Measurements from ENCODE around the gene CDH22.
A peak's percentile ranks its signal among the peaks of the same experiment; 100 is the strongest.

CDH22 gene

GRCh38 chr20:46308258-46309157 is at the start of gene CDH22:
Gene CDH22 (minus strand): TSS chr20:46308498. CDS start chr20:46251294, 57,204 bp downstream.
- DNase-seq (ENCODE audit: low read depth), result no peak
- TF ChIP-seq CTCF (conservative IDR thresholded peaks at IDR 0.05; ENCODE audit: low read depth, low read length), result peak; percentile 37
- peak within 1 kb of the TSS; percentile 14 for H3K4me3 ChIP-seq (ENCODE audit: low read length)

GRCh38 chr20:46357030-46357514 is 48.8 kb upstream of the CDH22 start:
- no peak for DNase-seq (ENCODE audit: low read depth)
- no peak for TF ChIP-seq CTCF (conservative IDR thresholded peaks at IDR 0.05; ENCODE audit: low read depth, low read length)
- H3K4me3 ChIP-seq (ENCODE audit: low read length), result no peak overlapping the region

- DNase-seq (ENCODE audit: low read depth), result no peak
- TF ChIP-seq CTCF (conservative IDR thresholded peaks at IDR 0.05; ENCODE audit: low read depth, low read length), result no peak
- no peak overlapping the region for H3K4me3 ChIP-seq (ENCODE audit: low read length)
These were observed 48.1 kb upstream of the CDH22 start for GRCh38 chr20:46356195-46357029.

GRCh38 chr20:46355778-46356177 is 47.5 kb upstream of the CDH22 start:
- no peak for TF ChIP-seq CTCF (conservative IDR thresholded peaks at IDR 0.05; ENCODE audit: low read depth, low read length)
- no peak overlapping the region for H3K4me3 ChIP-seq (ENCODE audit: low read length)
- no peak for DNase-seq (ENCODE audit: low read depth)

- no peak for TF ChIP-seq CTCF (conservative IDR thresholded peaks at IDR 0.05; ENCODE audit: low read depth, low read length)
- DNase-seq (ENCODE audit: low read depth), result no peak
- no peak overlapping the region for H3K4me3 ChIP-seq (ENCODE audit: low read length)
These were observed 46.8 kb upstream of the CDH22 start for GRCh38 chr20:46354920-46355654.

GRCh38 chr20:46354207-46354555 is 45.9 kb upstream of the CDH22 start:
- H3K4me3 ChIP-seq (ENCODE audit: low read length), result no peak overlapping the region
- no peak for DNase-seq (ENCODE audit: low read depth)
- TF ChIP-seq CTCF (conservative IDR thresholded peaks at IDR 0.05; ENCODE audit: low read depth, low read length), result no peak
